ENCODE data around the gene TRMT2B. TPM values are rescaled to one million over a fixed set of nuclear protein-coding genes. Genes with fewer than 3 reads are reported as not detected.

The TRMT2B gene
- total and polyA plus RNA-seq, 2 experiments from 2014 or later = 5.4 to 18.6 TPM

DNA sequence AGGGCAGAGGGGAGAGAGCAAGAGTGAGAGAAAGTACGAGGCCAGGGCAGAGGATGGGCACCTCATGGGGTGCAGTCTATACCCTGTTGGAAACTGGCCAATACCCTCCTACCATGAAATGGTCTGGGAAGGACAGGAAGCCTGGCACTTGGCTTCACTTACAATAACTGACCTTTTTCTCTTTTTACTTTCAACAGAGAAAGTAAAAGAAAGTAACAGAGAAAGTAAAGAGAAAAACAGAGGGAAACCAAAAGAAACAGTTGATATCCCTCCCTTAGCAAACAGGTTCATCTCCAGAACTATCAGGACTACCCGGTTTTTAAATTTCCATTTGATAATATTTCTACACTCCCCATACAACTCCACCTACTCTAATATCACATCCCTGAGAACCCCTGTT, 61.8 kb downstream of the TRMT2B start:
- Mint-ChIP-seq H3K9me3 (no peaks in the 10 kb centered on the region), H3K36me3 (ENCODE audit: low read depth) (no peaks in the 10 kb centered on the region)

More for the DNA sequence above, 61.8 kb downstream of the TRMT2B start:
- H3K27ac ChIP-seq (ENCODE audit: low read depth) = no peak overlapping the region
- H3K27me3 Mint-ChIP-seq (ENCODE audit: insufficient read depth, low read depth, poor library complexity) = no peaks in the 10 kb centered on the region
- H3K9me2 ChIP-seq (ENCODE audit: insufficient read depth) = no peaks in the 10 kb centered on the region
- H3K79me2 ChIP-seq (replicated peaks; ENCODE audit: insufficient read depth) = no peaks in the 10 kb centered on the region
- H3K4me1 ChIP-seq (ENCODE audit: insufficient read depth) = no peaks in the 10 kb centered on the region
- H3K4me2 ChIP-seq = no peak overlapping the region
- no peaks in the 10 kb centered on the region for H3K27me3 ChIP-seq (ENCODE audit: insufficient read depth)
- H3F3A ChIP-seq (replicated peaks; ENCODE audit: low read depth) = no peaks in the 10 kb centered on the region
- ATAC-seq (no peak), DNase-seq (ENCODE audit: low spot score) (no peak)
- no peak overlapping the region for H3K4me3 Mint-ChIP-seq
- no peak overlapping the region for H2AFZ ChIP-seq
- H3K4me3 ChIP-seq = no peak overlapping the region
- no peaks in the 10 kb centered on the region for H3K36me3 ChIP-seq (ENCODE audit: insufficient read depth)
- no peaks in the 10 kb centered on the region for H3K4me1 Mint-ChIP-seq
- TF ChIP-seq ZNF462 (CRISPR knock-in tag; IDR thresholded peaks at IDR 0.05) (no peak), JUNB (IDR thresholded peaks at IDR 0.05; ENCODE audit: unreplicated experiment) (no peak), EZH2phosphoT487 (IDR thresholded peaks at IDR 0.05; ENCODE audit: unreplicated experiment) (no peak), STAT1 (IDR thresholded peaks at IDR 0.05; ENCODE audit: unreplicated experiment) (no peak), ZNF331 (CRISPR knock-in tag; IDR thresholded peaks at IDR 0.05; ENCODE audit: low read depth) (no peak), CREB1 (CRISPR knock-in tag; IDR thresholded peaks at IDR 0.05; ENCODE audit: low read depth) (no peak), POLR2AphosphoS5 (IDR thresholded peaks at IDR 0.05; ENCODE audit: low read depth) (no peak), NANOG (IDR thresholded peaks at IDR 0.05; ENCODE audit: borderline replicate concordance) (no peak), EZH2 (IDR thresholded peaks at IDR 0.05; ENCODE audit: low read depth, unreplicated experiment) (no peak), ZNF114 (CRISPR knock-in tag; IDR thresholded peaks at IDR 0.05) (no peak)
- TF ChIP-seq, protein P1, sequence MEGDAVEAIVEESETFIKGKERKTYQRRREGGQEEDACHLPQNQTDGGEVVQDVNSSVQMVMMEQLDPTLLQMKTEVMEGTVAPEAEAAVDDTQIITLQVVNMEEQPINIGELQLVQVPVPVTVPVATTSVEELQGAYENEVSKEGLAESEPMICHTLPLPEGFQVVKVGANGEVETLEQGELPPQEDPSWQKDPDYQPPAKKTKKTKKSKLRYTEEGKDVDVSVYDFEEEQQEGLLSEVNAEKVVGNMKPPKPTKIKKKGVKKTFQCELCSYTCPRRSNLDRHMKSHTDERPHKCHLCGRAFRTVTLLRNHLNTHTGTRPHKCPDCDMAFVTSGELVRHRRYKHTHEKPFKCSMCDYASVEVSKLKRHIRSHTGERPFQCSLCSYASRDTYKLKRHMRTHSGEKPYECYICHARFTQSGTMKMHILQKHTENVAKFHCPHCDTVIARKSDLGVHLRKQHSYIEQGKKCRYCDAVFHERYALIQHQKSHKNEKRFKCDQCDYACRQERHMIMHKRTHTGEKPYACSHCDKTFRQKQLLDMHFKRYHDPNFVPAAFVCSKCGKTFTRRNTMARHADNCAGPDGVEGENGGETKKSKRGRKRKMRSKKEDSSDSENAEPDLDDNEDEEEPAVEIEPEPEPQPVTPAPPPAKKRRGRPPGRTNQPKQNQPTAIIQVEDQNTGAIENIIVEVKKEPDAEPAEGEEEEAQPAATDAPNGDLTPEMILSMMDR (conservative IDR thresholded peaks at IDR 0.05; ENCODE audit: low read depth in 2 of 2) = no peak
- TF ChIP-seq, protein P2, sequence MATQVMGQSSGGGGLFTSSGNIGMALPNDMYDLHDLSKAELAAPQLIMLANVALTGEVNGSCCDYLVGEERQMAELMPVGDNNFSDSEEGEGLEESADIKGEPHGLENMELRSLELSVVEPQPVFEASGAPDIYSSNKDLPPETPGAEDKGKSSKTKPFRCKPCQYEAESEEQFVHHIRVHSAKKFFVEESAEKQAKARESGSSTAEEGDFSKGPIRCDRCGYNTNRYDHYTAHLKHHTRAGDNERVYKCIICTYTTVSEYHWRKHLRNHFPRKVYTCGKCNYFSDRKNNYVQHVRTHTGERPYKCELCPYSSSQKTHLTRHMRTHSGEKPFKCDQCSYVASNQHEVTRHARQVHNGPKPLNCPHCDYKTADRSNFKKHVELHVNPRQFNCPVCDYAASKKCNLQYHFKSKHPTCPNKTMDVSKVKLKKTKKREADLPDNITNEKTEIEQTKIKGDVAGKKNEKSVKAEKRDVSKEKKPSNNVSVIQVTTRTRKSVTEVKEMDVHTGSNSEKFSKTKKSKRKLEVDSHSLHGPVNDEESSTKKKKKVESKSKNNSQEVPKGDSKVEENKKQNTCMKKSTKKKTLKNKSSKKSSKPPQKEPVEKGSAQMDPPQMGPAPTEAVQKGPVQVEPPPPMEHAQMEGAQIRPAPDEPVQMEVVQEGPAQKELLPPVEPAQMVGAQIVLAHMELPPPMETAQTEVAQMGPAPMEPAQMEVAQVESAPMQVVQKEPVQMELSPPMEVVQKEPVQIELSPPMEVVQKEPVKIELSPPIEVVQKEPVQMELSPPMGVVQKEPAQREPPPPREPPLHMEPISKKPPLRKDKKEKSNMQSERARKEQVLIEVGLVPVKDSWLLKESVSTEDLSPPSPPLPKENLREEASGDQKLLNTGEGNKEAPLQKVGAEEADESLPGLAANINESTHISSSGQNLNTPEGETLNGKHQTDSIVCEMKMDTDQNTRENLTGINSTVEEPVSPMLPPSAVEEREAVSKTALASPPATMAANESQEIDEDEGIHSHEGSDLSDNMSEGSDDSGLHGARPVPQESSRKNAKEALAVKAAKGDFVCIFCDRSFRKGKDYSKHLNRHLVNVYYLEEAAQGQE (IDR thresholded peaks at IDR 0.05; ENCODE audit: unreplicated experiment) = no peak
- TF ChIP-seq, protein P3, sequence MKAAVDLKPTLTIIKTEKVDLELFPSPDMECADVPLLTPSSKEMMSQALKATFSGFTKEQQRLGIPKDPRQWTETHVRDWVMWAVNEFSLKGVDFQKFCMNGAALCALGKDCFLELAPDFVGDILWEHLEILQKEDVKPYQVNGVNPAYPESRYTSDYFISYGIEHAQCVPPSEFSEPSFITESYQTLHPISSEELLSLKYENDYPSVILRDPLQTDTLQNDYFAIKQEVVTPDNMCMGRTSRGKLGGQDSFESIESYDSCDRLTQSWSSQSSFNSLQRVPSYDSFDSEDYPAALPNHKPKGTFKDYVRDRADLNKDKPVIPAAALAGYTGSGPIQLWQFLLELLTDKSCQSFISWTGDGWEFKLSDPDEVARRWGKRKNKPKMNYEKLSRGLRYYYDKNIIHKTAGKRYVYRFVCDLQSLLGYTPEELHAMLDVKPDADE (IDR thresholded peaks at IDR 0.05) = no peak
- no peak overlapping the region for H3K27ac Mint-ChIP-seq
- no peaks in the 10 kb centered on the region for H4K20me1 ChIP-seq (replicated peaks; ENCODE audit: insufficient read depth)
